GM12873 (cell line): ENCODE data around the gene TUBE1.

Experiments used
- TF ChIP-seq, protein P1 (sequence below): IDR thresholded peaks from 2 replicates; pipeline ENCODE4 v1.5.1; 2012; ENCODE audit warnings: low read depth, mild to moderate bottlenecking, moderate library complexity, low read length, control low read depth; ENCODE audit not compliant: insufficient read depth; ENCODE audit errors: missing control alignments

Gene TUBE1

GRCh38 chr6:112024464-112024863 is 62.8 kb downstream of the TUBE1 start:
- TF ChIP-seq, protein P1, sequence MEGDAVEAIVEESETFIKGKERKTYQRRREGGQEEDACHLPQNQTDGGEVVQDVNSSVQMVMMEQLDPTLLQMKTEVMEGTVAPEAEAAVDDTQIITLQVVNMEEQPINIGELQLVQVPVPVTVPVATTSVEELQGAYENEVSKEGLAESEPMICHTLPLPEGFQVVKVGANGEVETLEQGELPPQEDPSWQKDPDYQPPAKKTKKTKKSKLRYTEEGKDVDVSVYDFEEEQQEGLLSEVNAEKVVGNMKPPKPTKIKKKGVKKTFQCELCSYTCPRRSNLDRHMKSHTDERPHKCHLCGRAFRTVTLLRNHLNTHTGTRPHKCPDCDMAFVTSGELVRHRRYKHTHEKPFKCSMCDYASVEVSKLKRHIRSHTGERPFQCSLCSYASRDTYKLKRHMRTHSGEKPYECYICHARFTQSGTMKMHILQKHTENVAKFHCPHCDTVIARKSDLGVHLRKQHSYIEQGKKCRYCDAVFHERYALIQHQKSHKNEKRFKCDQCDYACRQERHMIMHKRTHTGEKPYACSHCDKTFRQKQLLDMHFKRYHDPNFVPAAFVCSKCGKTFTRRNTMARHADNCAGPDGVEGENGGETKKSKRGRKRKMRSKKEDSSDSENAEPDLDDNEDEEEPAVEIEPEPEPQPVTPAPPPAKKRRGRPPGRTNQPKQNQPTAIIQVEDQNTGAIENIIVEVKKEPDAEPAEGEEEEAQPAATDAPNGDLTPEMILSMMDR: no peak

- TF ChIP-seq, protein P1: no peak
These were observed 64.5 kb downstream of the TUBE1 start for GRCh38 chr6:112022749-112023148.

DNA sequence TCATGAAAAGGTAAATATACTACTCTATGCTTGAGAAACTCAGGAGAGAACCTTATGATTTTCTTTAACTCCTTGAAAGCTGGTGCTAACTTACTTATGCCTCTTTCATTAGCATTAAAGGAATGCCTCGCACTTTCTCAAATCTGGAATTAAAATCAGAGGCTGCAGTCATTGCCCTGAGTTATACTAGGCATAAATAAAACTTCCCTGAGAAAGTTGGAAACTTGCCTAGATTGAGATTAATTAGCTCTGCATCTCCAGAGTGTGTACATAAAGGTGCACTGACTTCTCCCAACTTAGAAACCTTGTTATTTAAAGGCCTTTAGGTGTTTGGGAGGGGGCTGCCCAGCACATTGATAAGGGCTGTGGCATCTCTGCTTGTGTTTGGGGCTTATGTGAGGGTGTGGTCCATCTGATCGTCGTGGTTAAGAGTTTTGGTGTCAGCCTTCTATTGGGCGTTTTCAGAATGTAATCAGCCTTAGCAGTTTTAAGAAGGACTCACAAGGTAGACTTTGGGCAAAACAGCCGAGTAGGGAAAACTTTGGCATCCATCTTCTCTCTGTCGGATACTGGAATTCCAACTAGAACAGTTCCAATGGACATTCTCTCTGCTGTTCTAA is 65.5 kb downstream of the TUBE1 start:
- TF ChIP-seq, protein P1: no peak
